HG02678 (cell line): ENCODE measurements around the gene BTBD16.

Experiments used
- ATAC-seq: cut with Tn5 transposase; IDR thresholded peaks from one replicate; pipeline ENCODE4 v1.9.1; 2021; ENCODE audit warnings: mild to moderate bottlenecking, moderate library complexity; ENCODE audit not compliant: unreplicated experiment

Gene BTBD16

GRCh38 chr10:122363311-122363710 lies 92.2 kb downstream of the BTBD16 start:
- no peak for ATAC-seq

GRCh38 chr10:122363722-122364463 lies 92.8 kb downstream of the BTBD16 start:
- no peak for ATAC-seq

- ATAC-seq: no peak
Observed at GRCh38 chr10:122368502-122369254, 97.6 kb downstream of the BTBD16 start.

- no peak for ATAC-seq
Observed at GRCh38 chr10:122373108-122373507, 102.0 kb downstream of the BTBD16 start.

GRCh38 chr10:122373721-122374120 lies 102.6 kb downstream of the BTBD16 start:
- ATAC-seq: no peak

- peak; percentile 89 for ATAC-seq
Observed at GRCh38 chr10:122374237-122374858, 103.3 kb downstream of the BTBD16 start, which contains the start of gene PLEKHA1. Gene PLEKHA1 (plus strand): TSS chr10:122374708. CDS start chr10:122393201, 18,493 bp downstream.

GRCh38 chr10:122374859-122375678 lies 104.0 kb downstream of the BTBD16 start:
- peak; percentile 45 for ATAC-seq

GRCh38 chr10:122375679-122376160 lies 104.6 kb downstream of the BTBD16 start:
- ATAC-seq: no peak

GRCh38 chr10:122376364-122376961 lies 105.4 kb downstream of the BTBD16 start:
- no peak for ATAC-seq

- ATAC-seq: no peak
Observed at GRCh38 chr10:122379041-122379440, 107.9 kb downstream of the BTBD16 start.

GRCh38 chr10:122379537-122379936 lies 108.4 kb downstream of the BTBD16 start:
- no peak for ATAC-seq

GRCh38 chr10:122380703-122381102 lies 109.6 kb downstream of the BTBD16 start:
- ATAC-seq: no peak

- ATAC-seq: no peak
Observed at GRCh38 chr10:122381680-122382079, 110.6 kb downstream of the BTBD16 start.

GRCh38 chr10:122386514-122386913 lies 115.4 kb downstream of the BTBD16 start:
- ATAC-seq: no peak

- ATAC-seq: no peak
Observed at GRCh38 chr10:122387572-122387971, 116.5 kb downstream of the BTBD16 start.
